HTR-8/SVneo (cell line): ENCODE results near the gene DIRAS3.
"Not testable (repeated sequence)": the region's sequence is repeated elsewhere in the genome, so short reads cannot be mapped to it uniquely, and the experiment has no call there.

Source experiments
- DNase-seq: peaks from one replicate; pipeline ENCODE4 v3.0.0; 2011; ENCODE audit warnings: low spot score, mixed read lengths; ENCODE audit not compliant: insufficient read length
- FAIRE-seq: peaks from 2 replicates; lab custom pipeline; 2011; peaks lifted over from hg19 to GRCh38; lab: Jason Lieb, UNC

DIRAS3 gene, protein sequence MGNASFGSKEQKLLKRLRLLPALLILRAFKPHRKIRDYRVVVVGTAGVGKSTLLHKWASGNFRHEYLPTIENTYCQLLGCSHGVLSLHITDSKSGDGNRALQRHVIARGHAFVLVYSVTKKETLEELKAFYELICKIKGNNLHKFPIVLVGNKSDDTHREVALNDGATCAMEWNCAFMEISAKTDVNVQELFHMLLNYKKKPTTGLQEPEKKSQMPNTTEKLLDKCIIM

GRCh38 chr1:68049941-68050878 is at the start of gene DIRAS3:
Gene DIRAS3 (minus strand): TSS chr1:68050627. CDS start chr1:68047297, 3,330 bp downstream.
- FAIRE-seq: no peak
- peak; percentile 22 for DNase-seq

DNA sequence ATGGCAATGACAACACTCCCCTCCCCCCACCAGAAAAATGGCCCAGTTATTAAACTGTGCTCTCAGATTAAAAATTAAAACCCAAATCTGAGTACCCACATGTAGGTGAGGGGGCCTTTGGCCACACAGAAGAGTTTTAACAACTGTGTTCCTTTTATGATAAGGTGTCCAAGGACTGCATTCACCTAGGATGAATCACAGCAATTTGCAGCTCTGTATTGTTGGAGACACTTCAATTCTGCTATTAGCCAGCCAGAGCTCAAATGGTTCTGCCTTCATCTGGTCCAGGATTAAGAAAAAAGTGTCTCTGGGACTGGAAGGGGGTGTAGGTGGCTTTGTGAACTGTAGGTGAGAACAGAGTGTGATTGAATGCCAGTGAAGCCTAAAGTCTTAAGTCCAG is 43.3 kb upstream of the DIRAS3 start:
- FAIRE-seq (no peak), DNase-seq (no peak)

DNA sequence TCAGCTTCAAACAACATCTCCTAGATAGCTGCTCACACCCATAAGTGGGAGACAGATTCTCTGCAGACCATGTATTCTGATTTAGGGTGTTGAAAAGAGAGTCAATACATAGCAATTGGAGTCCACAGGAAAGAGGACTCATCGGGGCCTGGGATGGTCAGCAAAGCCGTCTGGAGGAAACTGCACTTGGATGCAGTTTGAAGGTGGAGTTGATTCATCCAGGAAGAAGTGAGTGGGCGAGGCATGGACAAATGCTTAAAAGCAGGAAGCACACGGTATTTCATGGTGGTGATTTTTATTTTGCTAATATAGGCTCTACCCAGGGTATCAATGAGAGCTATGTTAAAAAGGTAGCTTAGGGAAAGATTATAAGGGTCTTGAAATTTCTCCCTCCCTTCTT is 36.8 kb upstream of the DIRAS3 start:
- no peak for FAIRE-seq
- DNase-seq: no peak

DNA sequence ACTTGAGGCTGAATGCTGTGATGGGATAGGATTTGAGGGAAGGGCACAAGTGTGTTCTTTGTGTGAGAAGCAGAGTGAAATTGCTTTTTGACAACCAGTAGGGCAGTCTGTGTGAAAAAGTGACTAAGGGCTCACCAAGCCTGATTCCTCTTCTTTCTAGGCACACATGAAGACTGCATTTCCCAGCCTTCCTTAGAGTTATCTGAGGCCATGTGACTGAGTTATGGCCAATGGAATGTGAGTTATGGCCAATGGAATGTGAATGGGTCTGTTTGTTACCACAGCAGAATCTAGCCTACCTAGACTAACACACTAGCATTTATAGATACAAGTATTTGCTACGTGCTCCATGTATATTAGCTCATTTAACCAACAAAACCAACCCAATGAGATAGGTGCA is 35.3 kb upstream of the DIRAS3 start:
- no peak for FAIRE-seq

DNA sequence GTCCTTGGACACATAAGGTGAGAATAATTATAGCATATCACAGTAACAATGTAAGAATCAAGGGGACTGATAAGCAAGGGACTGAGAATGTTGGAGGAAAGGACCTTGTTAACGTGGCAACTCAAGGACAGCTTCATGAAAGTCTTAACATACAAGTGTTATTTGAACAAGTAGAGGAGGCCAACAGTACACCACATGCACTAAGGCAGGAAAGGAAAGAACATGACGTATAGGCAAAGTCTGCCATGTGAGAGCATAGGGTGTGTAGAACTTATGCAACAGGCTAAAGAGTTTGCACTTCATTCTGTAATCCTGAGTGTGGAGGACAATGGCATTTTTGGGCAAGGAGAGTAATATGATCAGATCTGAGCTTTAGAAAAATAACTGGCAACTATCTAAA is 33.3 kb upstream of the DIRAS3 start:
- no peak for FAIRE-seq

More for the DNA sequence above, 35.3 kb upstream of the DIRAS3 start:
- no peak for DNase-seq

DNA sequence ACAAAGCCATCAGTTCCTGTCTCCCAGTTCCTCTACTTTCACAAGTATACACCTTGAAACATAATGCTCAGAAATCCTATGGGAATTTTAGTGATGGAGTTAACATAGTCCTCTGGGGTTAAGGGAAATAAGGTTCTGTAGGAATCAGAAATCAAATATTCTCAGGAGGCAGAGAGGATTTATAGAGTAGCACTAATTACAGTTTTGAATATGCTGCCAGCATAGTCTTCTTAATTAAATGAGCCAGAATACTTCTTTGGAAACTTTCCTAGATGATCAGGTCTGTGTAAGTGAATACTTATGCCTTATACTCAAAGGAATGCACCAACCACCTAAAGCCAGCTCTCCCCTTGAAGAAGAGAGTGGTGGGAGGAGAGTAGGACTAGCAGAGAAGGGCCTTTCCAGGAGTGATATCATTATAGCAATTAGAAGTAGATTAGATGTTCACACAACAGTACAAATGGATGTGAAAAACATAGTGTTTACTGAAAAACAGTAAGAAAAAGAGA is 31.4 kb upstream of the DIRAS3 start:
- no peak for FAIRE-seq
- no peak for DNase-seq

More for the DNA sequence above, 33.3 kb upstream of the DIRAS3 start:
- DNase-seq: no peak

- DNase-seq: no peak
- FAIRE-seq: no peak
Measured at GRCh38 chr1:68078647-68079046, 28.2 kb upstream of the DIRAS3 start.

- FAIRE-seq (no peak), DNase-seq (no peak)
Measured at GRCh38 chr1:68074472-68074871, 24.0 kb upstream of the DIRAS3 start.

DNA sequence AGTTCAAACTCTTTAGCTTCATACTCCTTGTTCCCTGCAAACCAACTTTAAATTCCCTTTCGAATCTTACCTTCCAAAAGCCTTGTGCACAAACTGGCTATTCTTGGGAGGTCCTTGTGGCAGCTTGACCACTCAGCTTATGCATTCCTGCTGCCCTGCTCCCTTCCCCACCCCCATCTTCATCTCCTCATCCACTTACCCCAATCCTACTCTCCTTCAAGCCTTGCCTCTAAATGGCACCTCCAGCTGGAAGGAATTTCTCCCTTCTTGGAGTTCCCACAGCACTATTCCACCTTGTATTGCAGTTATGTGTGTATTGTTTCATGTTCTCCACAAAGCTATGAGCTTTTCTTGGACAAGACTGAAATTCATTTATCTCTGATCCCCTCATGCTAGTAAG is 15.3 kb upstream of the DIRAS3 start:
- FAIRE-seq (no peak), DNase-seq (no peak)

GRCh38 chr1:68058053-68058452 is 7.6 kb upstream of the DIRAS3 start:
- not testable (repeated sequence) for FAIRE-seq, DNase-seq

- no peak for FAIRE-seq
- DNase-seq: no peak
Measured at GRCh38 chr1:68057564-68057963, 7.1 kb upstream of the DIRAS3 start.

DNA sequence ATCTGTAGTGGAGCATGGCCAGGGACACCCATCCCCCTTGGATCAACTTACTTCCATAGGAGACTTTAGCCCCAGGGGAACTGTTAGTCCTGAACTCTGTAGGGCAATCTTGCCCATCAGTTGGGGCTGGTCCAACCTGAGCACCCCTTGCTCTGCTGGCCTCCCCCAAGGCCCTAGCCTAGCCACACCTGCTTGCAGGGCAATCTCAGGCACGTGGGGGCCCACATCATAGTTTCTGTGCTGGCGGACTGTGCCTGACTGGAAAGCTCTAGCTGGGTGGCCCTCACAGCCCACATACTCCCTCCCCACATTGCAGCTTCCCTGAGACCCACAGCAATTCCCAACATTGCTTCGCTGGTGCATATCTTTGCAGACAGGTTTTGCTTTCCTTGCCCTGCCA is 6.6 kb upstream of the DIRAS3 start:
- no peak for FAIRE-seq
- DNase-seq: no peak

GRCh38 chr1:68051475-68051874 is 1.0 kb upstream of the DIRAS3 start:
- DNase-seq (peak; percentile 45), FAIRE-seq (no peak)

- FAIRE-seq: no peak
Measured at GRCh38 chr1:68047659-68048026, 2.8 kb downstream of the DIRAS3 start.

GRCh38 chr1:68046885-68047658 is 3.4 kb downstream of the DIRAS3 start:
- DNase-seq: no peak
- no peak for FAIRE-seq

More at GRCh38 chr1:68047659-68048026, 2.8 kb downstream of the DIRAS3 start:
- DNase-seq: no peak

GRCh38 chr1:68046423-68046822 is 4.0 kb downstream of the DIRAS3 start:
- no peak for FAIRE-seq
- DNase-seq: no peak

DNA sequence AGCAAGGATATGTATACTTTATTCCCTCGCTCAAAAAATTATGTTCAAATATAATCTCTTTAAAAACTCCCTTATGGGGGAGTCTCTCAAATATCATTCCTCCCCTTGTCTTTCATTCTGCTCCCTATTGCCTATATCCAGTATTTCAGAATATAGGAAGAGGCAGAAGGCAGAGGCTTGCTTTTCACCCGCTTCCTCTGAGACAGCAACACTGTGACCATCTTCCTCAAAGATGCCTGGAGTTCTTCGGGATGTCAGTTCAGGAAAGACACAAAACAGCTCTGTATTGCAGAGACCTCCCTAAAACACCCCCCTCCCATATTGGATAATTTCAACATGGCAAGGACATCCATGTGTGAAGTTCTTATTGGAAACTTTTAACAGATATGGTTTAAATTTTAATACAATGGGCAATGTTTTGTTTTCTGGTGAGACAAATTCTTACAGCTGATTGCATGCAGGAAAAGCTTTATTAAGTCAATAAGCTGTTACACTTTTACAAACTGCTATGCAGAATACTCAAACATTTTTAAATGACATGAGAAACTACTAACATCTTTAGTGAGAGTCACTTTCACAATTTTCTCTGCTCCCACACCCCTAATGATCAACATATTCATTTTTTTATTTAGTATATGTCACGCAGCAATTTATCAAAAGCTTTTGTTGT is 4.8 kb downstream of the DIRAS3 start:
- DNase-seq: no peak
- no peak for FAIRE-seq

DNA sequence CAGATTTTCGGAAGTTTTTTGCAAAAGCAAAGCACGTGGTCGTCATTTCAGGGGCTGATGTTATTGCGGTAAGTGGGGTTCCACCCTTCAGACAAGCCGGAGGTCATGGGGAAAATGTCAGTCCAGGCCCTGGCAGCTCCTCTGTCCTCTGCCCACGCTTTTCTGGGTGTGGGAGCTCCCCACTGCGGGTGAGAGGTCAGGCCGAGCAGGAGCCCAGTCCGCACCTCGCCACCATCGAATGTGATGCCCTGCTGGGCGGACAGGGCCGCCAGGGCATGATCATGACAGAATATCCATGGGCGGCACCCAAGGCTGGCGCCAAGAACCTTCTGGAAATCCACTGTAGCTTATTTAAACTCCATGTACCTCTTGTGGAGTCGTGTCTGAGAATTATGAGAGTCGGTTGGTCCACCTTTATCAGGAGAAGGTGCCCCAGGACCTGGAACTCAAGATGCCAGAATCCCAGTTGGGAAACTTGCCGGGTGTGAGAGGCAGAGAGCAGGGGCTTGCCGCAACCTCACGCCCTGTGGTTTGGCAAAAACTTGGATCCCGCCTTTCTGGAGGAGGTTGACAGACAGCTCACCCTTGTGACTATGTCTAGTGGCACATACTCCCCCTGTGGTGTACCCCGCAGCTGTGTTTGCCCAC is 6.9 kb downstream of the DIRAS3 start:
- no peak for DNase-seq
- no peak for FAIRE-seq

DNA sequence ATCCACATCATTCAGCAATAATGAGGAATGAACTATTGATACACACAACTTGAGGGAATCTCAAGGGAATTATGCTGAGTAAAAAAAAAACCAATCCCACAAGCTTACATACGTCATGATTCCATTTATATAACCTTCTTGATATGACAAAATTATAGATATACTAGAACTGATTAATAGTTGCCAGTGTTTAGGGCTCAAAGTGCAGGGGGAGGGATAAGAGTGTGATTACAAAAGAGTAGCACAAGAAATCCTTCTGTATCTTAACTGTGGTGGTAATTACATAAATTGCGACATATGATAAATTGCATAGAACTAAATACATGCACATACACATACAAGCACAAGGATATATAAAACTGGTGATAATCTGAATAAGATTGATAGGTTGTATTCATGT is 13.5 kb downstream of the DIRAS3 start:
- no peak for FAIRE-seq

More for the DNA sequence above, 13.5 kb downstream of the DIRAS3 start:
- DNase-seq: no peak
